ENCODE data around the gene EIF2B5.
"Not testable (repeated sequence)": the region's sequence is repeated elsewhere in the genome, so short reads cannot be mapped to it uniquely, and the experiment has no call there.

The EIF2B5 gene

DNA sequence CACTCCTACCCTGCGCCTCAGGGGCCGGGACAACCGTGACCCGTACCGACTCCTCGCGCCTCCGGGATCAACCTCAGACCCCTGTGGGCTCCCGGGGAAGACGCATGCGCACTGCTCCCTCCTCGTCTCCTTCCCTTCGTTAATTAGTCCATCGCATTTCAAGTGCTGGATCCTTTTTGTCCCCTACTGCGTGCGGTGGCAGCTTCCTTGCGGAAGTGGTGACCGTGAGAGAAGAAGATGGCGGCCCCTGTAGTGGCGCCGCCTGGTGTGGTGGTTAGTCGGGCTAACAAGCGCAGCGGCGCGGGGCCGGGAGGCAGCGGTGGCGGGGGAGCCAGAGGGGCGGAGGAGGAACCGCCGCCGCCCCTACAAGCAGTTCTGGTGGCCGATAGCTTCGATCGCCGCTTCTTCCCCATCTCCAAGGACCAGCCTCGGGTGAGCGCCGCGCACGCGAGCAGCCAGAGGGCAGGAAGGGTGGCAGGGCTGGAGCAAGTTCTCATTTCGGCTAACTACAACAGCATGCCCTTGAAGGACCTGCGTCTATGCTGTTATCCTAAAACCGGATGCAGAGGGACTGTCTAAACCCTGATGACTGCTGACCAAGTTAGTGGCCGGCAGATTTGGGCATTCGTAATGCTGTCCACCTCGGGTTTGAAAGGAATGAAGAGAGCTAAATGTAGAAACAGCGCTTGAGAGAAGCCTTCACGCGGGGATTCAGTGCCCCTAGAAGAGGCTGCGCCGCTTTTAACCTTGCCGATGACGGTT lies at the start of gene EIF2B5:
Gene EIF2B5, plus strand, starts transcription at position 210 of the 762 bp plus-strand sequence. Its CDS starts 28 bp downstream, at position 238.
- DNase-seq (ENCODE audit: low spot score): peak; percentile 92

DNA sequence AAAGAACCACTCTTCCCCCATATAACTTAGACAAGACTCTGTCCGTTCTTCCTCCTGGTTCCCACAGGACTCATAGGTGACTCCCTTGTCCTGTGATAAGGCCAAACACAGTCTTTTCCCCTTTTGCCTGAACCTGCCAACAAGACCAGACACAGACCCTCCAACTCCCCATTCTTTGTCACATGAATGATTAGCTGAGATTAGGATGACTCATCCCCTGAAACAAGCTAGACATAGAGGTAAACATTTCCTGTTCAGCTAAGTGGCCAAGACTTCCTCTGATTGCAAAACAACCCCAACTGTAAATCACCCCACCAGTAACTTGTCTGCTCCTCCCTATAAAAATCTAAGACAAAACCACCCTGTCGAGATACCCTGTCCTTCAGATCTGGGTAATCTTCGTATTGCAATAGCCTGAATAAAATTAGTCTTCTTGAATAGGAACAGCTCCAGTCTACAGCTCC lies 49.7 kb upstream of the EIF2B5 start:
- DNase-seq (ENCODE audit: low spot score): peak; percentile 9

DNA sequence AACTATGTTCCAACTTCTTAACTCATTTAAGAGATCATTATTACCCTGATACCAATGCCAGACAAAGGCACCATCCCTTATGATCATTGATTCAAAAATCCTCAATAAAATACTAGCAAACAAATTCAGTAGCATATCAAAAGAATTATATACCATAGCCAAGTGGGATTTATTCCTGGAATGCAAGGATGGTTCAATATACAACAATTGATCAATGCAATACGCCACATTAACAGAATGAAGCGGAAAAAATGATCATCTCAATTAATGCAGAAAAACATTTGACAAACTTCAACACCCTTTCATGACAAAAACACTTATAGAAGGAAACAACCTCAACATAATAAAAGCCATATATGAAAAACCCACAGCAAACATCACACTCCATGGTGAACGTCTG lies 43.0 kb upstream of the EIF2B5 start:
- DNase-seq (ENCODE audit: low spot score): no peak

DNA sequence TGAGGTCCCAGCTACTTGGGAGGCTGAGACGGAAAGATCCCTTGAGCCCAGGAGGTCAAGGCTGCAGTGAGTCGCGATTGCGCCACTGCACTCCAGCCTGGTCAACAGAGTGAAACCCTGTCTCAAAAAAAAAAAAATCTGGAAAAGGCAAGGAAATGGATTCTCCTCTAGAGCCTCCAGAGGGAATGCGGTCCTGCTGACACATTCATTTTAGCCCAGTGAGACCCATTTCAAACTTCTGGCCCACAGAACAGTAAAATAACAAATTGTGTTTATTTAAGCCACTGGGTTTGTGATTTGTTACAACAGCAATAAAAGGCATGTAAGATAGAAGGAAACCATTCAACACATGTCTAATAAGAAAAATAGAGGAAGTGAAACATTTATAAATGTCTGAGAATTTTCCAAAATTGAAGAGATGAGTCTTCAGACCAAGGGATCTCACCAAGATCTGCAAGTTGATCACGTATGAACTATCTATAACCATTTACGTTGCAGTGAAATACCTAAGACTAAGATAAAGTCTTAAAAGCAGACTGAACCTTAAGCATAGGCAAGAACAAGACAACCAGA lies 38.3 kb upstream of the EIF2B5 start, which contains the start of gene HTR3E:
Gene HTR3E, plus strand, starts transcription at position 254 of the 573 bp plus-strand sequence. CDS start 466 bp downstream, outside the sequence.
- no peak for DNase-seq (ENCODE audit: low spot score)

DNA sequence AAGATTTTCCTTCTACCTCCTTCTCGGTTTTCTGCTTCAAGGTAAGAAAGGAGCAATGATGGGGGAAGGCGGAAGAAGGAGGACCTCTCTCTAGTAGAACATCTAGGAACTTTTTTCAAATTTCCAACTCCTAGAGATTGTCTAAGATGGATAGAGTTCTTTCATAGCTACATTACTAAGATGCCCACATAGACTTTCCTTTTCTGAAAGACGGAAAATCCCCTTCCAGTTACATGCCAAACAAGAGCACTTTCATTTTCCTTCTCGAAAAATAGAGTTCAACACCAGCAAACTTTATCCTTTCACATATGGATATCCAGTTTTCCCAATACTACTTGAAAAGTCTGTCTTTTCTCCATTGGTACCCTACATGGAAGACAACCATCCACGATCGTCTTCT lies 37.6 kb upstream of the EIF2B5 start:
- DNase-seq (ENCODE audit: low spot score): no peak

DNA sequence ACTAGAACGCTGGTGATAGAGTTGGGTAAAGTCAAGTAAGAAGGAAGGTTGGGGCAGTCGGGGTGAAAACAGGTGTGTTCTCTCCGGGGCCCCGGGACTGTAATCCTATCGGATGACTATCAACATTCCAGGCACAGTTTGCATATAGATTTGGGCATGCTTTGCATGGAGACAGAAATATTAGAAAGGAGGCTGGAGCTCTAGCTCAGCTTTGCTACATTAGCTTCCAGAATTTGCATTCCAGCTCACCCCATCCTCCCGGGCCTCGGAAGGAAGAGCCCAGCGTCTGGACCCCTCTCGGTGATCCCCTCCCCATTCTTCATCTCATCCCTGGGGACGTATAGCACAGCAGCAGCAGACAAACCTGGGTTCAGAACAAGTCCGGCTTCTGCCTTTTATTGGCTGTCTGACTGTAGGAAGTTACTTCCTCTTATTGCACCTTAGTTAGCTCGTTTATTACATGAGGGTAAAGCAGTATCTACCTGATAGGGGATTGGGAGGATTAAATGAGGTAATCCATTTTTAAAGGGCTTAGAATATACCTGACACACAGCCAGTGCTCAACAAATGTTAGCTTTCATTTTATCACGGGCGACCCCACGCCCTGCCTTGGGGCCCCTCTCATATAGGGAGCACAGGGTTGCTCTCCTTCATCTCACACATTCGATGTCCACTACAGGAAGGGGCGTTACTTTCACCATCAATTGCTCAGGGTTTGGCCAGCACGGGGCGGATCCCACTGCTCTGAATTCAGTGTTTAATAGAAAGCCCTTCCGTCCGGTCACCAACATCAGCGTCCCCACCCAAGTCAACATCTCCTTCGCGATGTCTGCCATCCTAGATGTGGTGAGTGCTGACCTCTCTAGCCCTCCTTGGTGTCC lies 35.1 kb upstream of the EIF2B5 start:
- DNase-seq (ENCODE audit: low spot score): no peak

DNA sequence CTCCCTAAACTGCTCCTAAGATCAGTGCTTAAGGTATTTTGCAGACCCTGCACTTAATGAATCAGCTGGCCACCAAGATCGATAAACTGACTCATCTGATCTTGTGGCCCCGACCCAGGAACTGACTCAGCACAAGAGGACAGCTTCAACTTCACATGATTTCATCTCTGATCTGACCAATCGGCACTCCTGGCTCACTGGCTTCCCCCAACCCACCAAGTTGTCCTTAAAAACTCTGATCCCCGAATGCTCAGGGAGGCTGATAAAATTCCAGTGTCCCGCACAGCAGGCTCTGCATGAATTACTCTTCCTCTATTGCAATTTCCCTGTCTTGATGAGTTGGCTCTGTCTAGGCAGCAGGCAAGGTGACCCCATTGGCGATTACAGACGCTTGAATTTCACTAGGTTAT lies 24.8 kb upstream of the EIF2B5 start:
- DNase-seq (ENCODE audit: low spot score): no peak

DNA sequence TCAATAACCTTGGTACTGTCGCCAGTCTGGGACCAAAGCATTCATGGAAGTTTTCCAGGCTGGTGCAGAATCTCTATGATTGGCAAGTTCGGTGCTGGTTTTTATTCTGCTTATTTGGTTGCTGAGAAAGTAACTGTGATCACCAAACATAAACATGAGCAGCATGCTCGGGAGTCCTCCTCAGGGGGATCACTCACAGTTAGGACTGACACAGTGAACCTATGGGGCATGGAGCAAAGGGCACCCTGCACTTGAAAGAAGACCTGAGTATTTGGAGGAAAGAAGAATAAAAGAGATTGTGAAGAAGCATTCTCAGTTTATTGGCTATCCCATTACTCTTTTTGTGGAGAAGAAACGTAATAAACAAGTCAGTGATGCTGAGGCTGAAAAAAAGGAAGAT lies 19.1 kb upstream of the EIF2B5 start:
- DNase-seq (ENCODE audit: low spot score): no peak

DNA sequence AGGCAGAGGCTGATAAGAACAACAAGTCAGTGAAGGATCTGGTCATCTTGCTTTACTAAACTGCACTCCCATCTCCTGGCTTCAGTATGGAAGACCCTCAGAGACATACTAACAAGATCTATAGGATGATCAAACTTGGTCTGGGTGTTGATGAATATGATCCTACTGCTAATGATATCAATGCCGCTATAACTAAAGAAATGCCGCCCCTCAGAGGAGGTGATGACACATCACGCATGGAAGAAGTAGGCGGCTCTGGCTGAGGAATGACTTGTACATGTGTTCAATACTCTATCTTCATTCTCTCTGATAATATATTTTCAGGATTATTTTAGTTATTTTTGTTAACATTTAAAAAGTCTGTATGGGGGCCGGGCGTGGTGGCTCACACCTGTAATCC lies 17.5 kb upstream of the EIF2B5 start:
- no peak for DNase-seq (ENCODE audit: low spot score)

DNA sequence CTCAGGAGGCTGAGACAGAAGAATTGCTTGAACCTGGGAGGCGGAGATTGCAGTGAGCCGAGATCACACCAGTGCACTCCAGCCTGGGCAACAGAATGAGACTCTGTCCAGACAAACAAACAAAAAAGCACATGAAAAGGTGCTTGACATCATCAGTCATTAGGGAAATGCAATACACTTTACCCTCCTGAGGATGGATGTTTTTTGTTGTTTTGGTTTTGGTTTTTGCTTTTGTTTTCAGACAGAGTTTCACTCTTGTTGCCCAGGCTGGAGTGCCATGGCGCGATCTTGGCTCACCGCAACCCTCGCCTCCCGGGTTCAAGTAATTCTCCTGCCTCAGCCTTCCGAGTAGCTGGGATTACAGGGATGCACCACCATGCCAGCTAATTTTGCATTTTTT lies 14.1 kb upstream of the EIF2B5 start:
- not testable (repeated sequence) for DNase-seq (ENCODE audit: low spot score)

DNA sequence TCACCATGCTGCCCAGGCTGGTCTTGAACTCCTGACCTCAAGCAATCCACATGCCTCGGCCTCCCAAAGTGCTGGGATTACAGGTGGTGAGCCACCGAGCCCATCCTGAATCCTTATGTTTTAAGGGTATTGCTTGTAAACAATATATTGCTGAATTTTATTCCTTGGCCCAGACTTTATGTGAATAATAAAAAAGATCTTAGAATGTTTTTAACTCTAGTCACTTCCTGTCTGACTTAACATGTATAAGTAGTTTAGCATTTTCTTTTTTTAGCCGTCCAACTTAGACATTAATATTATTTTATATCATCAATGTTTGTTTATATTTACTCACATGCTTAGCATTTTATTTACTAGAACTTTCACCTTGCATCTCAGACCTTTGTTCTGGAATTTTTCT lies 9.2 kb upstream of the EIF2B5 start:
- no peak for DNase-seq (ENCODE audit: low spot score)

DNA sequence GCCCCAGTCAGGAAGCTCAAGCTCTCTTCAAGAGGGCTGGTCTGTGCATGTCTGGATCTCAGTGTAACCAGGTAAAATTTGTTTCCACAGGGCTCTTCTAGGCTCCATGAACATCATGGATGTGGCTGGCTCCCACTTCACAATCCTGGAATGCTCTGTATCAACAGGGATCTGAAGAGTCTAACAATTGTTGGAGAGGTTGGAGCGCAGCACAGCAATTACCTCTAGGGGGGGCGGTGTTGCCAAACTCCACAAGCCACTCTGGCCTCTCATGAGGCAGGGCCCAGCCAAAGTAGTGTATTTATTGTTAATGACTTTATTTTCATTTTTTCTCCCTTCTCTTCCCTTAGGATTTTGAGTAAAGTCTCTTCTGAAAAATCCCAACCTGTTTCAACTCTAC lies 6.1 kb upstream of the EIF2B5 start:
- DNase-seq (ENCODE audit: low spot score): peak; percentile 8

DNA sequence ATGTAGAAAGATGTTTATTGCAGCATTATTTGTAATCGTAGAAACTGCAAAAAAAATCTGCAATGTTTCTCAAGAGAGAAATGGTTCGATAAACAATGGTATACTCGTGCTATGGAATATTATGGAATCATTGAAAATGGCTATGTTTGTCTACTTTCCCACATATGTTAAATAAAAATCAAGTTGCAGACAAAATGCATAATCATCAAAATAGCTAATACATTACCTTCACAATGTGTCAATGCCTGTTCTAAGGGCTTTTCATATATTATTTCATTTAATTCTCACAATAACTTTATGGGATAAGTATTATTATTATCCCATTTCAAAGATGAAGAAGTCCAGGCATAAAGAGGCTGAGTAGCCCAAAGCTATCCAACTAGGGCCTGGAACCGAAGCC lies 2.2 kb upstream of the EIF2B5 start:
- DNase-seq (ENCODE audit: low spot score): no peak

DNA sequence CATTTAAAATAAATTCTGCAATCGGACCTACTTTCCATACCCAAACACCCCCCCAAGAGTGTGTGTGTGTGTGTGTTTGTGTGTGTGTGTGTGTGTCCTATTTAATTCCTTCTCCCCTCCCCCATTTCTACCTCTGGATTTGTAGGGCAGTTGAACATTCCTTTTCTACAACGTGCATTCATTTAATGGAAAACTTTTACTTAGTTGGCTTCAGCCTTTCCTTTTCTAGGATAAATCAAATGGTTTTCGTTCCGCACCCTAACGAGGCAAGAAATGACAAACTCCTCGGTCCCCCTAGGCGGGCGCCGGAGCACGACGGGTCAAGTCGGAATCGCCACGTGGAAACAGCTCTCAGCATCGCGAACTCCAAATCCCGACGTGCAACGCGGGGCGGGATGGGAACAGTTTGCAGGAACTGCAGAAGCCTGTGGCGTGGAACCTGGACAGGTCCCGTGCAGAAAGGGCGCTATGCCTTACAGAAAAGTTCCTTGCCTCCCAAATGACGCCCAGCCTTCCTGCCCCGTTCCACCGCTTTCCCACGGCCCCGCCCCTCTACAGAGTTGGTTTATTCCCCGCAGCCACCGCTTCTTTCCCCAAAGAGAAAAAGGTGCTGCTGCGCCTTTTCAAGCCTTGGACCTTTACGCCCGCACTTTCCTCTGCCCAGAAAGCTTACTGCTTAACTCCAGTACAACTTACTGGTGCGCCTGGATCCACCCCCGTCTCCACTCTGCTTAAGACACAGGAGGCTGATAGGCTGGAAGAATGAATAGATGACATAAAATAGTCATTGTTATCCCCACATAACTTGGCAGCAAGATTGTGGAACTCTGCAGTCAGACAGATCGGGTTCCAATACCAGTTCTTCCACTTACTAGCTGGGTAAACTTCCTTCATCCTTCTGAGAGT lies 1.1 kb upstream of the EIF2B5 start:
- peak; percentile 82 for DNase-seq (ENCODE audit: low spot score)

DNA sequence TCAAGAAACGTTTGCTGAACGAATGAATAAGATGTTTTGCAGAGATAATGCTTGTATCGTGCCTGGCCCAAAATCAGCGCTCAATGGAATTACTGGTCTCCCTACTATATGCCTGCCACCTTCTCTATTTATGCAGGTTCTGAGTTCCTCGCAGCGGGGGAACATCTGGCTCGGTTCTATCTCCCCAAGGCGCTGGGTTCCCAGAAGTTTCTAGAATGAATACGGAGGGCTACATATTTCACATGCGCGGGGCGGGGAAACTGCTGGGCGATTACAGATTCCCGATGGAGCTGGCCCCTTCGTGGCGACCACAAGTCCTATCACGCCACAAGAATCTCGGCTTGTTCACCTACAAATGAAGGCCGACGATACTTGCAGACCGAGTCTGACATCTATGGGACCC lies 411 bp upstream of the EIF2B5 start:
- no peak for DNase-seq (ENCODE audit: low spot score)

DNA sequence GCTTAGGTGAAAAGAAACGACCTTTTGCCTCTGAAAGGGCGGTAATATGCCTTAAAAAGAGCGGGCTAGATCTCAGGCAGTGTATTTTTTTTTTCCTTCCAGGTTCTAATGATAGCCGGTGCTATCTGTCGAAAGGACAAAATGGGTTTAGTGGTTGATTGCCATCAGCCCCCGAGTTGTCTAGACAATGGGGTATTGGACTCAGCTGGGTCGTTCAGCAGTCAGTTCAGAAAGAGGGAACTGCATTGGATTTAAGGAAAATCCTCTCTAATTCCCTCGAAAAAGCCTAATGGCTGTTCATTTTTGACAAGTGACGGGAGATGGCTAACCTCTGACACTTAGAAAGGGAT lies 728 bp downstream of the EIF2B5 start:
- DNase-seq (ENCODE audit: low spot score): no peak

DNA sequence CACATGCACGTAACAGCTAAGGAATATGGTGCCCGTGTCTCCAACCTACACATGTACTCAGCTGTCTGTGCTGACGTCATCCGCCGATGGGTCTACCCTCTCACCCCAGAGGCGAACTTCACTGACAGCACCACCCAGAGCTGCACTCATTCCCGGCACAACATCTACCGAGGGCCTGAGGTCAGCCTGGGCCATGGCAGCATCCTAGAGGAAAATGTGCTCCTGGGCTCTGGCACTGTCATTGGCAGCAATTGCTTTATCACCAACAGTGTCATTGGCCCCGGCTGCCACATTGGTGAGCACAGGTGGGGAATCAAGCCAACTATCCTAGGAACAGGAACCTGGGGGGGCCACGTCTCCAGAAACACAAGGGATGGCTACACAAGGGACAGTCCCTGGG lies 5.3 kb downstream of the EIF2B5 start:
- no peak for DNase-seq (ENCODE audit: low spot score)

DNA sequence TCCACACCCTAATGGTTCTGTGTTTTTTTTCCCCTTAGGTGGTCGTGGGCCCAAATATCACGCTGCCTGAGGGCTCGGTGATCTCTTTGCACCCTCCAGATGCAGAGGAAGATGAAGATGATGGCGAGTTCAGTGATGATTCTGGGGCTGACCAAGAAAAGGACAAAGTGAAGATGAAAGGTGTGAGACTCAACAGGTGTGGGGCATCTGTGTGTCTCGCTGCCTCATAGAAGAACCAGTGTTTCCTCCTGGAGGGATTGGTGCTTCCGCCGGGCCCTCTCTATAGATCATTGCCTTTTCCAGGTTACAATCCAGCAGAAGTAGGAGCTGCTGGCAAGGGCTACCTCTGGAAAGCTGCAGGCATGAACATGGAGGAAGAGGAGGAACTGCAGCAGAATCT lies 7.0 kb downstream of the EIF2B5 start:
- DNase-seq (ENCODE audit: low spot score): no peak

DNA sequence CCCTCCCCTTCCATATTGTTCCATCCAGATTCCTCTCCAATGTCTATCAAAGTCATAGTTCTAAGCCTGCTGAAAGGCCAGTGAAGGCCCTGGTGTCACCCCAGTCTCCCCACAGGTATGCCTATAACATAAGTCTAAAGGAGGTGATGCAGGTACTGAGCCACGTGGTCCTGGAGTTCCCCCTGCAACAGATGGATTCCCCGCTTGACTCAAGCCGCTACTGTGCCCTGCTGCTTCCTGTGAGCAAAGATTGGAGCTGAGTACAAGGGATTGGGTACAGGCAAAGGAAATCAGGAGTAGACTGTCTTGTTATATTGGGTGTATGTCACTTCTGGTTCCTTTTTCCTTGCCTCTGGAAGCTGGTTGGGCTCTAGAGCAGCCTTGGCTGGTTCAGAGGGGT lies 8.2 kb downstream of the EIF2B5 start:
- no peak for DNase-seq (ENCODE audit: low spot score)

DNA sequence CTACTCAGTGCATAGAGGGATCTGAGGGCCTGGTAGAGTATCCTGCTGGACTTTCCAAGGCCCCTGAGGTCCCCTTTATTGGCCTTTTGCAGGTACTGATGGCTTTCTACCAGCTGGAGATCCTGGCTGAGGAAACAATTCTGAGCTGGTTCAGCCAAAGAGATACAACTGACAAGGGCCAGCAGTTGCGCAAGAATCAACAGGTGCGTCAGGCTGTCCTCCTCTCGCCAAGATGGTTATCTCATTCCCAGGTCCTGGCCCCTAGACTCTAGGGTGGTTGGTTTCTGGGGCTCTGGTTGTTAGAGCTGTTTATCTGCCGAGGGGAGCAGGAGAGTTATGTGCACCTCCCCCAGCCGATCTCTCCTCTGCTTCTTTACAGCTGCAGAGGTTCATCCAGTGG lies 9.3 kb downstream of the EIF2B5 start:
- no peak for DNase-seq (ENCODE audit: low spot score)

DNA sequence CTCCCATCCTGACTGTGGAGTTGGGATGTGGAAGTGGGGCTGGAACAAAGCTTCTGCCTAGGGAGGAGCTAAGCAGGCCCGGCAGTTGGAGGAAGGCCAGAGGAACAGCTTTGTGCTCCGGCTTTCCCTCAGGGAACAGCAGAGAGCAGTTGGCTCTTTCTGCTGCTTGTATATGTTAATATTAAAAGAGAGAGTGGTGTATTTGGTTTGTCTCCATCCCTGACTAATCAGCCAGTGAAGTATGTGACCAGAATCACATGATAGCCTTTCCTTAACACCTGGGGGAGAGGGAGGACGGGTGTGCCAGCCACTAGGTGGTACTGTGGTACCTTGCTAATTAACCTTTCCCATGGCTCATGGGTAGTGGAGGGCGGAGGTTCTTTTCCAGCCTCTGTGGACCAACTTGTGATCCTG lies 10.0 kb downstream of the EIF2B5 start:
- DNase-seq (ENCODE audit: low spot score): peak; percentile 25

Data from LoVo (cell line).